Activated CD8-positive, alpha-beta memory T cell treated with anti-CD3 and anti-CD28 coated beads, Interleukin-2, amount 50 U/mL, for 24 hours (primary cell): ENCODE data around the gene NUB1.
A peak's percentile ranks its signal among the peaks of the same experiment; 100 is the strongest.
"Not testable (repeated sequence)": the region's sequence is repeated elsewhere in the genome, so short reads cannot be mapped to it uniquely, and the experiment has no call there.

Source experiments
- DNase-seq: peaks from one replicate; pipeline ENCODE4 v3.0.0-alpha.2; 2020; ENCODE audit errors: extremely low read depth

NUB1 gene

GRCh38 chr7:151341357-151342101 is at the start of gene NUB1:
Gene NUB1, plus strand, starts transcription at chr7:151341812. Its CDS starts 3,538 bp downstream, at chr7:151345350.
- peak; percentile 72 for DNase-seq

GRCh38 chr7:151292850-151293249 is 48.8 kb upstream of the NUB1 start:
- DNase-seq = no peak

- no peak for DNase-seq
These were observed 45.2 kb upstream of the NUB1 start for GRCh38 chr7:151296202-151296992.

GRCh38 chr7:151298765-151299164 is 42.8 kb upstream of the NUB1 start:
- no peak for DNase-seq

GRCh38 chr7:151299530-151299929 is 42.1 kb upstream of the NUB1 start:
- no peak for DNase-seq

- DNase-seq = no peak
These were observed 41.5 kb upstream of the NUB1 start for GRCh38 chr7:151299940-151300645.

- no peak for DNase-seq
These were observed 39.8 kb upstream of the NUB1 start for GRCh38 chr7:151301471-151302462.

GRCh38 chr7:151304251-151304650 is 37.4 kb upstream of the NUB1 start:
- DNase-seq = not testable (repeated sequence)

GRCh38 chr7:151304856-151305255 is 36.8 kb upstream of the NUB1 start:
- DNase-seq = no peak

- DNase-seq = no peak
These were observed 35.2 kb upstream of the NUB1 start for GRCh38 chr7:151306374-151306773.

GRCh38 chr7:151306860-151307259 is 34.8 kb upstream of the NUB1 start:
- no peak for DNase-seq

GRCh38 chr7:151307536-151307935 is 34.1 kb upstream of the NUB1 start:
- no peak for DNase-seq

- no peak for DNase-seq
These were observed 33.4 kb upstream of the NUB1 start for GRCh38 chr7:151308256-151308655.

- no peak for DNase-seq
These were observed 32.8 kb upstream of the NUB1 start for GRCh38 chr7:151308791-151309190.

GRCh38 chr7:151309311-151309710 is 32.3 kb upstream of the NUB1 start:
- no peak for DNase-seq

- DNase-seq = no peak
These were observed 31.0 kb upstream of the NUB1 start for GRCh38 chr7:151310578-151310977.

- no peak for DNase-seq
These were observed 30.2 kb upstream of the NUB1 start for GRCh38 chr7:151311294-151311864.

GRCh38 chr7:151312356-151312755 is 29.3 kb upstream of the NUB1 start:
- DNase-seq = no peak

GRCh38 chr7:151312831-151313809 is 28.5 kb upstream of the NUB1 start:
- no peak for DNase-seq

GRCh38 chr7:151313857-151314256 is 27.8 kb upstream of the NUB1 start:
- no peak for DNase-seq
